ENCODE results near the gene THSD1. TPM values are rescaled to one million over a fixed set of nuclear protein-coding genes. Genes with fewer than 3 reads are reported as not detected.

THSD1 gene
- total and polyA plus RNA-seq, 2 experiments from 2014 or later: 11.6 to 12.0 TPM

GRCh38 chr13:52446265-52446664 lies 40.3 kb upstream of the THSD1 start:
- Histone ChIP-seq H3K9me3 (ENCODE audit: low read depth) (no peaks in the 10 kb centered on the region), H3K79me2 (ENCODE audit: insufficient read depth) (peaks cover 85% of the 10 kb centered on the region), H3K4me2 (ENCODE audit: unreplicated experiment) (no peak overlapping the region), H2AFZ (no peak overlapping the region), H3K27me3 (replicated peaks; ENCODE audit: insufficient read depth) (no peaks in the 10 kb centered on the region), H3K4me1 (ENCODE audit: insufficient read depth) (peaks cover 16% of the 10 kb centered on the region), H3K9me2 (ENCODE audit: insufficient read depth) (no peaks in the 10 kb centered on the region), H3K9ac (no peak overlapping the region), H4K20me1 (ENCODE audit: insufficient read depth) (no peaks in the 10 kb centered on the region), H3K27ac (no peak overlapping the region), H3K4me3 (no peak overlapping the region), H3K36me3 (ENCODE audit: low read depth) (peaks cover 16% of the 10 kb centered on the region), H3F3A (ENCODE audit: insufficient read depth) (no peaks in the 10 kb centered on the region; the same call in 1 of the 2 replicates)
- TF ChIP-seq EZH2phosphoT487 (IDR thresholded peaks at IDR 0.05; ENCODE audit: insufficient read depth, low read depth): no peak
- TF ChIP-seq EZH2 (IDR thresholded peaks at IDR 0.05; ENCODE audit: insufficient read depth, poor library complexity, severe bottlenecking): no peak
- DNase-seq: no peak
- 97 to 100% methylated on average over 1 of the region's 1 CpG for WGBS, 2 experiments (ENCODE audit: low coverage in 1 of 2, low lambda C conversion rate in 2 of 2, missing lambda C conversion rate in 2 of 2)
- in situ Hi-C loops (cut with MboI): loop anchor here (10.0 kb wide), 1 partner anchor 101 kb away; no protein-coding TSS in a partner anchor

GRCh38 chr13:52432456-52432855 lies 26.5 kb upstream of the THSD1 start:
- Histone ChIP-seq H3K4me3 (no peak overlapping the region), H3K9me2 (ENCODE audit: insufficient read depth) (no peaks in the 10 kb centered on the region), H3K36me3 (ENCODE audit: low read depth) (peaks cover 65% of the 10 kb centered on the region), H3K4me1 (ENCODE audit: insufficient read depth) (no peaks in the 10 kb centered on the region), H3K9ac (no peak overlapping the region), H2AFZ (no peak overlapping the region), H3K27ac (no peak overlapping the region), H3F3A (ENCODE audit: insufficient read depth) (no peaks in the 10 kb centered on the region), H3K27me3 (replicated peaks; ENCODE audit: insufficient read depth) (no peaks in the 10 kb centered on the region), H3K9me3 (ENCODE audit: low read depth) (no peaks in the 10 kb centered on the region), H3K79me2 (ENCODE audit: insufficient read depth) (peaks cover 43% of the 10 kb centered on the region), H4K20me1 (ENCODE audit: insufficient read depth) (no peaks in the 10 kb centered on the region), H3K4me2 (ENCODE audit: unreplicated experiment) (no peak overlapping the region)
- in situ Hi-C loops (cut with MboI): no loop called here
- 98 to 100% methylated on average over 2 of the region's 2 CpGs for WGBS, 2 experiments (ENCODE audit: low coverage in 1 of 2, low lambda C conversion rate in 2 of 2, missing lambda C conversion rate in 2 of 2)
- TF ChIP-seq EZH2phosphoT487 (IDR thresholded peaks at IDR 0.05; ENCODE audit: insufficient read depth, low read depth) (no peak), EZH2 (IDR thresholded peaks at IDR 0.05; ENCODE audit: insufficient read depth, poor library complexity, severe bottlenecking) (no peak)
- DNase-seq: no peak

- Histone ChIP-seq H3K9ac (no peak overlapping the region), H3K27ac (no peak overlapping the region), H3K4me2 (ENCODE audit: unreplicated experiment) (no peak overlapping the region), H3K9me2 (ENCODE audit: insufficient read depth) (no peaks in the 10 kb centered on the region), H3K79me2 (ENCODE audit: insufficient read depth) (peaks cover 35% of the 10 kb centered on the region), H4K20me1 (ENCODE audit: insufficient read depth) (no peaks in the 10 kb centered on the region), H3K4me3 (no peak overlapping the region), H3F3A (ENCODE audit: insufficient read depth) (no peaks in the 10 kb centered on the region), H3K9me3 (ENCODE audit: low read depth) (no peaks in the 10 kb centered on the region), H3K36me3 (ENCODE audit: low read depth) (peaks cover 59% of the 10 kb centered on the region), H3K4me1 (ENCODE audit: insufficient read depth) (no peaks in the 10 kb centered on the region), H2AFZ (no peak overlapping the region), H3K27me3 (replicated peaks; ENCODE audit: insufficient read depth) (no peaks in the 10 kb centered on the region)
- 90 to 96% methylated on average over 2 of the region's 2 CpGs for WGBS, 2 experiments (ENCODE audit: low coverage in 1 of 2, low lambda C conversion rate in 2 of 2, missing lambda C conversion rate in 2 of 2)
- in situ Hi-C loops (cut with MboI): no loop called here
- no peak for DNase-seq
- TF ChIP-seq EZH2 (IDR thresholded peaks at IDR 0.05; ENCODE audit: insufficient read depth, poor library complexity, severe bottlenecking) (no peak), EZH2phosphoT487 (IDR thresholded peaks at IDR 0.05; ENCODE audit: insufficient read depth, low read depth) (no peak)
These were observed 22.3 kb upstream of the THSD1 start for GRCh38 chr13:52428295-52428694.

GRCh38 chr13:52421216-52421615 lies 15.2 kb upstream of the THSD1 start:
- Histone ChIP-seq H3K27me3 (replicated peaks; ENCODE audit: insufficient read depth) (no peaks in the 10 kb centered on the region), H3K9me3 (ENCODE audit: low read depth) (no peaks in the 10 kb centered on the region), H3K4me3 (no peak overlapping the region), H3K9ac (no peak overlapping the region), H2AFZ (no peak overlapping the region), H3K4me1 (ENCODE audit: insufficient read depth) (no peaks in the 10 kb centered on the region), H3K27ac (no peak overlapping the region), H3K79me2 (ENCODE audit: insufficient read depth) (0 out of 2 replicates have a peak, but pooled peaks cover 3% of the 10 kb centered on the region), H4K20me1 (ENCODE audit: insufficient read depth) (no peaks in the 10 kb centered on the region), H3K9me2 (ENCODE audit: insufficient read depth) (no peaks in the 10 kb centered on the region), H3K36me3 (ENCODE audit: low read depth) (peaks cover 63% of the 10 kb centered on the region), H3K4me2 (ENCODE audit: unreplicated experiment) (no peak overlapping the region), H3F3A (ENCODE audit: insufficient read depth) (peaks cover 13% of the 10 kb centered on the region; the same call in 1 of the 2 replicates)
- no peak for DNase-seq
- in situ Hi-C loops (cut with MboI): no loop called here
- WGBS, 2 experiments (ENCODE audit: low coverage in 1 of 2, low lambda C conversion rate in 2 of 2, missing lambda C conversion rate in 2 of 2): 90 to 95% methylated on average over 2 to 3 of the region's 3 CpGs
- TF ChIP-seq EZH2 (IDR thresholded peaks at IDR 0.05; ENCODE audit: insufficient read depth, poor library complexity, severe bottlenecking) (no peak), EZH2phosphoT487 (IDR thresholded peaks at IDR 0.05; ENCODE audit: insufficient read depth, low read depth) (no peak)

- DNase-seq: no peak
- H3K9me3 ChIP-seq (ENCODE audit: low read depth): no peaks in the 10 kb centered on the region
- 22 to 25% methylated on average over 1 of the region's 1 CpG for WGBS, 2 experiments (ENCODE audit: low coverage in 1 of 2, low lambda C conversion rate in 2 of 2, missing lambda C conversion rate in 2 of 2)
- no peak overlapping the region for H3K27ac ChIP-seq
- H3K4me1 ChIP-seq (ENCODE audit: insufficient read depth): peaks cover 18% of the 10 kb centered on the region
- H3K9ac ChIP-seq: no peak overlapping the region
- in situ Hi-C loops (cut with MboI): no loop called here
- H3K27me3 ChIP-seq (replicated peaks; ENCODE audit: insufficient read depth): no peaks in the 10 kb centered on the region
- 0 out of 2 replicates have a peak, but pooled peaks cover 6% of the 10 kb centered on the region for H3K79me2 ChIP-seq (ENCODE audit: insufficient read depth)
- peaks cover 33% of the 10 kb centered on the region for H3F3A ChIP-seq (ENCODE audit: insufficient read depth)
- no peaks in the 10 kb centered on the region for H3K9me2 ChIP-seq (ENCODE audit: insufficient read depth)
- TF ChIP-seq EZH2 (IDR thresholded peaks at IDR 0.05; ENCODE audit: insufficient read depth, poor library complexity, severe bottlenecking) (no peak), EZH2phosphoT487 (IDR thresholded peaks at IDR 0.05; ENCODE audit: insufficient read depth, low read depth) (no peak)
- peaks cover 60% of the 10 kb centered on the region for H3K36me3 ChIP-seq (ENCODE audit: low read depth)
- no peak overlapping the region for H2AFZ ChIP-seq
- no peak overlapping the region for H3K4me3 ChIP-seq
- no peak overlapping the region for H3K4me2 ChIP-seq (ENCODE audit: unreplicated experiment)
- H4K20me1 ChIP-seq (ENCODE audit: insufficient read depth): no peaks in the 10 kb centered on the region
These were observed 13.1 kb upstream of the THSD1 start for GRCh38 chr13:52419080-52419479.

Data from GM23248 (cell line).